Measurements from ENCODE around the gene SLC50A1. TPM values are rescaled to one million over a fixed set of nuclear protein-coding genes. Genes with fewer than 3 reads are reported as not detected.

SLC50A1 gene
- total RNA-seq, 4 donors from 2014 or later: 33.3 to 59.4 (median 43.7) TPM

DNA sequence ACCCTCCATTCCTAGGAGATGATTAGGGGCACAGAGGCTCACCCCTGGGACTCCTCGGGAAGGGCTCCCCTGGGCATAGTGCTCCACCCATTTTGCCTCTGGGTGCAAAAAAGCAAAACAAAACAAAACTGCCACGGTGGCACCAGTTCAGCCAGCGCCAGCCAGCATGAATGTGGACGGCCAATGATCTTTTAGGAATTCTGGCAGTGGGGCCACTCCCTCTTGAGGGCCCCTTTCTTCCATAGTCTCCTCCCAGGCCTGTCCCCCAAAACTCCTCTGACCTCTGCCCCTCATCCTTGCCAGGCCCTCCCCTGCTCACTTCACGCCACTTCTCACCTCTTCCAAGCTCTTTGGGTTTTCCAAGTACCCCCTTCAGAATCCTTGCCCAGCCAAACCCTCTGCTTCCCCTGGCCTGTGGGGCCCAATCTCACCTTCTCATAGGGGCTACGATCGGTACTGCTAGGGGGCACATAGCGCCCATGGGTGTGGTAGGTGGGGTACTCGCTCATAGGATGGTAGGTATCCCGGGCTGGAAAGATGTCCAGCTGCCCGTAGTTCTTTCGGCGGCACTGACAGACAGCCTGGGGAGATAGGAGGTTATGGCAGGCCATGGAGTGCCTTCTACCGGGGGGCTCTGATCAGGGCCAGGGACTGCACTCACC is 51.3 kb downstream of the SLC50A1 start:
- no peak for DNase-seq (ENCODE audit: low spot score in 2 of 2)
- intact Hi-C loops (cut with DNase I; ENCODE audit: low total_unique reads): no loop called here
- TF ChIP-seq, protein P1, sequence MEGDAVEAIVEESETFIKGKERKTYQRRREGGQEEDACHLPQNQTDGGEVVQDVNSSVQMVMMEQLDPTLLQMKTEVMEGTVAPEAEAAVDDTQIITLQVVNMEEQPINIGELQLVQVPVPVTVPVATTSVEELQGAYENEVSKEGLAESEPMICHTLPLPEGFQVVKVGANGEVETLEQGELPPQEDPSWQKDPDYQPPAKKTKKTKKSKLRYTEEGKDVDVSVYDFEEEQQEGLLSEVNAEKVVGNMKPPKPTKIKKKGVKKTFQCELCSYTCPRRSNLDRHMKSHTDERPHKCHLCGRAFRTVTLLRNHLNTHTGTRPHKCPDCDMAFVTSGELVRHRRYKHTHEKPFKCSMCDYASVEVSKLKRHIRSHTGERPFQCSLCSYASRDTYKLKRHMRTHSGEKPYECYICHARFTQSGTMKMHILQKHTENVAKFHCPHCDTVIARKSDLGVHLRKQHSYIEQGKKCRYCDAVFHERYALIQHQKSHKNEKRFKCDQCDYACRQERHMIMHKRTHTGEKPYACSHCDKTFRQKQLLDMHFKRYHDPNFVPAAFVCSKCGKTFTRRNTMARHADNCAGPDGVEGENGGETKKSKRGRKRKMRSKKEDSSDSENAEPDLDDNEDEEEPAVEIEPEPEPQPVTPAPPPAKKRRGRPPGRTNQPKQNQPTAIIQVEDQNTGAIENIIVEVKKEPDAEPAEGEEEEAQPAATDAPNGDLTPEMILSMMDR (IDR thresholded peaks at IDR 0.05): no peak
- no peak for TF ChIP-seq POLR2A (IDR thresholded peaks at IDR 0.05)
- no peak overlapping the region for H3K4me3 ChIP-seq (ENCODE audit: low read depth, poor library complexity, severe bottlenecking)
- 65 to 71% methylated on average over 14 of the region's 14 CpGs for WGBS, 2 donors

- no peak overlapping the region for H3K4me3 ChIP-seq (ENCODE audit: low read depth, poor library complexity, severe bottlenecking)
- no peak for DNase-seq (ENCODE audit: low spot score in 2 of 2)
- no peak for TF ChIP-seq POLR2A (IDR thresholded peaks at IDR 0.05)
- TF ChIP-seq, protein P1 (IDR thresholded peaks at IDR 0.05): no peak
- intact Hi-C loops (cut with DNase I; ENCODE audit: low total_unique reads): no loop called here
- WGBS, 2 donors: 77 to 88% methylated on average over 13 to 15 of the region's 16 CpGs
Measured at GRCh38 chr1:155187456-155187891, 51.8 kb downstream of the SLC50A1 start.

GRCh38 chr1:155188268-155188667 is 52.6 kb downstream of the SLC50A1 start:
- intact Hi-C loops (cut with DNase I; ENCODE audit: low total_unique reads): no loop called here
- no peak overlapping the region for H3K4me3 ChIP-seq (ENCODE audit: low read depth, poor library complexity, severe bottlenecking)
- WGBS, 2 donors: 80% methylated on average over 7 to 9 of the region's 14 CpGs
- TF ChIP-seq, protein P1 (IDR thresholded peaks at IDR 0.05): no peak
- no peak for TF ChIP-seq POLR2A (IDR thresholded peaks at IDR 0.05)
- DNase-seq (ENCODE audit: low spot score in 2 of 2): no peak

Other genes starting within 250 kb of the SLC50A1 start
- 10 to 100 TPM; 20.6 to 37.0 (median 33.3) TPM for gene PMVK, start 199.1 kb upstream of the SLC50A1 start, total RNA-seq
- gene PBXIP1, start 179.8 kb upstream of the SLC50A1 start, total RNA-seq: 10 to 100 TPM; 52.1 to 84.1 (median 63.7) TPM
- gene PYGO2, start 174.1 kb upstream of the SLC50A1 start, total RNA-seq: 10 to 100 TPM; 31.9 to 38.0 (median 36.3) TPM
- 10 to 100 TPM; 45.4 to 68.9 (median 66.4) TPM for gene SHC1, start 165.1 kb upstream of the SLC50A1 start, total RNA-seq
- gene CKS1B, start 161.2 kb upstream of the SLC50A1 start, total RNA-seq: 10 to 100 TPM; 40.0 to 58.7 (median 45.3) TPM
- gene FLAD1, start 152.5 kb upstream of the SLC50A1 start, total RNA-seq: 10 to 100 TPM; 38.7 to 45.3 (median 41.6) TPM
- gene LENEP, start 142.3 kb upstream of the SLC50A1 start, total RNA-seq: 1 to 10 TPM in 1 of 4 donors, not detected in 3; 1.4 TPM
- gene ZBTB7B, start 133.1 kb upstream of the SLC50A1 start, total RNA-seq: 100 to 1,000 TPM; 270 to 295 (median 286) TPM
- gene DCST2, start 102.1 kb upstream of the SLC50A1 start, total RNA-seq: 10 to 100 TPM in 1 of 4 donors, 1 to 10 TPM in 3; 3.8 to 11.5 (median 6.3) TPM
- 1 to 10 TPM in 2 of 4 donors, under 1 TPM in 2; 0.38 to 3.6 (median 0.87) TPM for gene DCST1, start 102.0 kb upstream of the SLC50A1 start, total RNA-seq
- 100 to 1,000 TPM; 232 to 289 (median 279) TPM for gene ADAM15, start 84.5 kb upstream of the SLC50A1 start, total RNA-seq
- gene EFNA4, start 72.1 kb upstream of the SLC50A1 start, total RNA-seq: 10 to 100 TPM; 29.5 to 66.6 (median 52.9) TPM
- 100 to 1,000 TPM; 111 to 150 (median 129) TPM for gene EFNA3, start 57.0 kb upstream of the SLC50A1 start, total RNA-seq
- gene EFNA1, start 8.0 kb upstream of the SLC50A1 start, total RNA-seq: 100 to 1,000 TPM; 125 to 235 (median 185) TPM
- gene DPM3, start 4.7 kb downstream of the SLC50A1 start, total RNA-seq: 10 to 100 TPM; 19.2 to 74.7 (median 36.9) TPM
- gene KRTCAP2, start 37.5 kb downstream of the SLC50A1 start, total RNA-seq: 100 to 1,000 TPM in 2 of 4 donors, 10 to 100 TPM in 2; 48.6 to 109 (median 97.6) TPM
- gene TRIM46, start 38.0 kb downstream of the SLC50A1 start, total RNA-seq: 1 to 10 TPM in 1 of 4 donors, under 1 TPM in 2, not detected in 1; 0.17 to 1.2 (median 0.62) TPM
- 10 to 100 TPM; 15.6 to 26.6 (median 20.2) TPM for gene THBS3, start 72.0 kb downstream of the SLC50A1 start, total RNA-seq
- gene MTX1, start 72.8 kb downstream of the SLC50A1 start, total RNA-seq: 10 to 100 TPM; 20.5 to 54.8 (median 40.8) TPM
- gene ENTREP3, start 119.6 kb downstream of the SLC50A1 start, total RNA-seq: 10 to 100 TPM in 3 of 4 donors, 1 to 10 TPM in 1; 9.6 to 26.0 (median 18.7) TPM
- gene SCAMP3, start 126.5 kb downstream of the SLC50A1 start, total RNA-seq: 10 to 100 TPM; 67.8 to 96.9 (median 87.6) TPM
- gene CLK2, start 137.7 kb downstream of the SLC50A1 start, total RNA-seq: 10 to 100 TPM; 24.6 to 55.8 (median 38.0) TPM
- gene HCN3, start 141.6 kb downstream of the SLC50A1 start, total RNA-seq: 1 to 10 TPM; 5.4 to 8.5 (median 6.4) TPM
- gene PKLR, start 165.6 kb downstream of the SLC50A1 start, total RNA-seq: 1 to 10 TPM in 2 of 4 donors, under 1 TPM in 2; 0.13 to 1.7 (median 0.77) TPM
- 100 to 1,000 TPM in 3 of 4 donors, 10 to 100 TPM in 1; 98.5 to 185 (median 141) TPM for gene FDPS, start 173.0 kb downstream of the SLC50A1 start, total RNA-seq
- gene RUSC1, start 185.0 kb downstream of the SLC50A1 start, total RNA-seq: 10 to 100 TPM; 33.7 to 42.2 (median 41.1) TPM